Measurements from ENCODE around the gene AGXT.

Gene AGXT

GRCh38 chr2:240886678-240887609 lies 18.3 kb downstream of the AGXT start:
- Histone ChIP-seq H3K9ac (ENCODE audit: low read depth in 1 of 2, low read length in 2 of 2) (no peak overlapping the region), H3K27me3 (ENCODE audit: control insufficient read depth in 1 of 2, insufficient read depth in 2 of 2, low read length in 2 of 2) (no peaks in the 10 kb centered on the region), H3K9me3 (ENCODE audit: control insufficient read depth in 1 of 2, low read length in 2 of 2) (no peaks in the 10 kb centered on the region), H3K4me1 (ENCODE audit: control insufficient read depth in 1 of 2, insufficient read depth in 2 of 2, low read length in 2 of 2) (peaks cover 13 to 22% of the 10 kb centered on the region in 2 donors), H3K4me3 (ENCODE audit: low read depth in 1 of 2, low read length in 2 of 2) (no peak overlapping the region), H3K27ac (ENCODE audit: low read depth, low read length) (no peak overlapping the region), H3K36me3 (ENCODE audit: control insufficient read depth in 1 of 2, insufficient read depth in 2 of 2, low read length in 2 of 2) (no peaks in the 10 kb centered on the region)

DNA sequence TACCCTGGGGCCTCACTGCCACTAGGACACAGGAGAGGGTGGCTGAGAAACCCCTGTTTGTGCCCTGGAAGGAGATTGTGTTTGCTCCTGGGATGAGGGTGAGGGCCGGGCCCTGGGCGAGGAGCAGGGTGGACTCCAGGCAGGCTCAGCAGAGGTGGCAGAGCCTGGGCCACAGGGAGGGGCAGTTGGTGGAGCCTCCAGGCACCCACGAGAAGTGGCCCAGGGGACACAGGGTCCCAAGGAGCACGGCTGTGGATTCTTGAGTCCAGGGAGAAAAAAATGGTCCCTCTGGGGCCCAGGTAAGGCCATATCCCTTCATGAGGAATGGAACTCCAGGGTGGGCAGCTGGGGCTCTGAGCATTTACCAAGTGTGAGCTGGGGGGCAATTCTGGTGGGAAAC lies 19.0 kb downstream of the AGXT start:
- no peak overlapping the region for H3K27ac ChIP-seq (ENCODE audit: low read depth, low read length)
- H3K36me3 ChIP-seq (ENCODE audit: control insufficient read depth in 1 of 2, insufficient read depth in 2 of 2, low read length in 2 of 2), result no peaks in the 10 kb centered on the region
- no peak overlapping the region for H3K9ac ChIP-seq (ENCODE audit: low read depth in 1 of 2, low read length in 2 of 2)
- no peaks in the 10 kb centered on the region for H3K27me3 ChIP-seq (ENCODE audit: control insufficient read depth in 1 of 2, insufficient read depth in 2 of 2, low read length in 2 of 2)
- no peak overlapping the region for H3K4me3 ChIP-seq (ENCODE audit: low read depth in 1 of 2, low read length in 2 of 2)
- H3K9me3 ChIP-seq (ENCODE audit: control insufficient read depth in 1 of 2, low read length in 2 of 2), result no peaks in the 10 kb centered on the region
- H3K4me1 ChIP-seq (ENCODE audit: control insufficient read depth in 1 of 2, insufficient read depth in 2 of 2, low read length in 2 of 2), result peaks cover 13 to 26% of the 10 kb centered on the region in 2 donors

DNA sequence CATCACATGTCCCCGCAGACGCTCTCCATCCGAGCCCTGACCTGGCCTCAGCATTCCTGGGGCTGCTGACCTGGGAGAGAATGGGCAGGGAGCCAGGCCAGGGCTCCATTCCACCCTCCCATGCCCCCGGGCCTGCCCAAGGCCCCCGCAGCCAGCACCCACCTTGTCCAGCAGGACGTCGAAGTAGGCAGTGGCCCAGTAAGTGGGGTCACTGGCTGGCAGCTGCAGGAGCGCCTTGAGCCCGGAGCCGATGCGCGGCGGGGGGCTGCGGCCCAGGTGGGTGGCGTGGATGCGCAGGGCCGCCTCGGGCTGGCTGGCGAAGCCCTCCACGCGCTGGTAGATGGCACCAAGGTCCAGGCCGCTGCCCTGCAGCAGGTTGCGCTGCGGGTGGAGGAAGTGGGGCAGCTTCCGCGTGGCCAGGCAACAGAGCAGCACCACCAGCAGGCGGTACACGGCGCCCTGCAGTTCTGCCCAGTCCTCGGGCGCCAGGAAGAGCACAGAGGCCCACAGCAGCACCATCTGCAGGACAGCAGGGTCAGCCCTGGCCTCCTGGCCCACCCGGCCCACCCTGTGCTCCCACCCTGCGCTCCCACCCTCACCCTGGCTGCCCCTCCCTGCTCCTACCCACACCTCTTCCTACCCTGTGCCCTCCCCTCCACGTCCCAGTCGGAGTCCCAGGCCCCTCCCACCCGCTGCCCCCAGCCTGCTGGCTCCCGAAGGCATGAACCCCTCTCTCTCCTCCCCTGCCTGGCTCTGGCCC lies 19.7 kb downstream of the AGXT start:
- Histone ChIP-seq H3K36me3 (ENCODE audit: control insufficient read depth in 1 of 2, insufficient read depth in 2 of 2, low read length in 2 of 2) (no peaks in the 10 kb centered on the region), H3K4me1 (ENCODE audit: control insufficient read depth in 1 of 2, insufficient read depth in 2 of 2, low read length in 2 of 2) (peaks cover 15 to 27% of the 10 kb centered on the region in 2 donors), H3K27ac (ENCODE audit: low read depth, low read length) (no peak overlapping the region), H3K27me3 (ENCODE audit: control insufficient read depth in 1 of 2, insufficient read depth in 2 of 2, low read length in 2 of 2) (no peaks in the 10 kb centered on the region), H3K9me3 (ENCODE audit: control insufficient read depth in 1 of 2, low read length in 2 of 2) (no peaks in the 10 kb centered on the region), H3K4me3 (ENCODE audit: low read depth in 1 of 2, low read length in 2 of 2) (no peak overlapping the region), H3K9ac (ENCODE audit: low read depth in 1 of 2, low read length in 2 of 2) (no peak overlapping the region)

DNA sequence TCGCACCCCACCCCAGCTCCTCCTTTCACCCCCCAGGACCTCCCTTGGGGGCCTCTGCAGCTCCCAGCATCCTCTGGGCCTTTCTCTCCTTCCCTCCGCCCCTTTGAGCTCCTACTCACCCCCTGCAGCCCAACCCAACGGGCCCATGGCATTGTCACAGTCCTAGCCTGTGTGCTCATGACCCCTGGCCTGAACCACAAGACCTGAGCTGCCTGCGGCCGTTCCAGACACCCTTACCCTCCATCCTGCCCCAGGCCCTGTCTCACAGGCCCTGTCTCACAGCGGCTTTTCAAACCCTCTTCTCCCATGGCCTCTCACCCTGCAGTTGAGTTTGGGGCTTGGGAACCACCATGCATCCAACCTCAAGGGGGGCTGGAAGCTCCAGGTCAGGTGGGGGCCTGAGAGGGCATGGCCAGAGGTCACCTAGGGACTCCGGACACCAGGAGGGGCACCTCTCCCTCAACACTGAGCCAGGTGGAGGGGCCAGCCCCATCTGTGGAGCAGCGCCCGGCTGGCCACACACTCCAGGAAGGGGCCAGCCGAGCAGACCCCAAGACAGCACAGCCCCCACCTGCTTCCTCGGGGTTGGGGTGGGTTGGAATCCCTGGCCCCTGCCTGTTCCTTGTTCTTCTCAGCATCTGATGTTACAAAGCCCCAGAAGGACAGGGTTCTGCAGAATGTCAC lies 20.4 kb downstream of the AGXT start:
- no peak overlapping the region for H3K9ac ChIP-seq (ENCODE audit: low read depth in 1 of 2, low read length in 2 of 2)
- no peak overlapping the region for H3K27ac ChIP-seq (ENCODE audit: low read depth, low read length)
- no peaks in the 10 kb centered on the region for H3K27me3 ChIP-seq (ENCODE audit: control insufficient read depth in 1 of 2, insufficient read depth in 2 of 2, low read length in 2 of 2)
- no peaks in the 10 kb centered on the region for H3K36me3 ChIP-seq (ENCODE audit: control insufficient read depth in 1 of 2, insufficient read depth in 2 of 2, low read length in 2 of 2)
- no peak overlapping the region for H3K4me3 ChIP-seq (ENCODE audit: low read depth in 1 of 2, low read length in 2 of 2)
- H3K9me3 ChIP-seq (ENCODE audit: control insufficient read depth in 1 of 2, low read length in 2 of 2), result no peaks in the 10 kb centered on the region
- H3K4me1 ChIP-seq (ENCODE audit: control insufficient read depth in 1 of 2, insufficient read depth in 2 of 2, low read length in 2 of 2), result peaks cover 21 to 32% of the 10 kb centered on the region in 2 donors

DNA sequence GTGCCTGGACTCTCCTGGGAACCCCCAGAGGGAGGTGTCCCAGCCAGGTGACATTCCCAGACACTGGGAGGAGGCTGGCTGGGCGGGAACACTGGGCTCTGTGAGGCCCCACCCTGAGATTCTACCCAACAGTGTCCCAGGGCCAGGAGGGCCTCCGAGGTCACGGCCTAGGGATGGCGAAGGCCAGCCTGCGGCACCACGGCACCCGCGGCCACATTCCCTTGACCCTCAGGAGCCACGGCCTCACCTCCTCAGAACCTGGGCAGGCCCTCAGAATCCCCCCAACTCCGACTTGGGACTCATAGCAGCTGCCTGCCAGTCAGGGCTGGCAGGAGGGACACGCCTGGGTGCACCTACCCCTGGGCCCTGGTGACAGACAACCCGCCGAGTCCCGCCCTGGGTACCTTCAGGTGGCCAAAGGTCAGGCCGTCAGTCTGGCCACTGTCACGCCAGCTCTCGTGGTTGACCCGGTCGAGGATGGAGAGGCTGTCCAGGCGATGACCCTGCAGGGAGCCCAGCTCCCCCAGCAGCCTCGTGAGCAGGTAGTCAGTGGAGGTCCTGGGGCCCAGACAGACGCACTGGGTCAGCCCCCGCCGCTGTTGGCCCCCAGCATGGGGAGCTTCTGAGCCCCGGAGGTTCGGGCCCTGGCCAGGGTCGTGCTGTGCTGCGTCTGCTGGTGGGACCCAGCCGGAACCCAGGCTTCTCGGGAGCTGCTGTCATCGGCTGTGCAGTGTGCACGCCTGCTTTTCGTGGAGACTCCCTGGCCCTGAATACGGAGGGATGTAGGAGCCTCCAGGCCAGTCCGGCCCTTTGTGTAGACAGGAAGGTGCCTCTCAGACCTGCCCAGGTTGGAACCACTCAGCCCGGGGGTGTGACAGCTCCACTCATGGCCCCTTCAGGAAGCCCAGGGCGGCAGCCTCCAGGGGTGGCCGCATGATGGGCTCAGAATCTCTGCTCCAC lies 21.3 kb downstream of the AGXT start:
- no peaks in the 10 kb centered on the region for H3K9me3 ChIP-seq (ENCODE audit: control insufficient read depth in 1 of 2, low read length in 2 of 2)
- no peak overlapping the region for H3K9ac ChIP-seq (ENCODE audit: low read depth in 1 of 2, low read length in 2 of 2)
- H3K4me3 ChIP-seq (ENCODE audit: low read depth in 1 of 2, low read length in 2 of 2), result no peak overlapping the region
- no peaks in the 10 kb centered on the region for H3K36me3 ChIP-seq (ENCODE audit: control insufficient read depth in 1 of 2, insufficient read depth in 2 of 2, low read length in 2 of 2)
- no peaks in the 10 kb centered on the region for H3K27me3 ChIP-seq (ENCODE audit: control insufficient read depth in 1 of 2, insufficient read depth in 2 of 2, low read length in 2 of 2)
- no peak overlapping the region for H3K27ac ChIP-seq (ENCODE audit: low read depth, low read length)
- peaks cover 22 to 35% of the 10 kb centered on the region in 2 donors for H3K4me1 ChIP-seq (ENCODE audit: control insufficient read depth in 1 of 2, insufficient read depth in 2 of 2, low read length in 2 of 2)

GRCh38 chr2:240890691-240891090 lies 22.1 kb downstream of the AGXT start:
- Histone ChIP-seq H3K4me3 (ENCODE audit: low read depth in 1 of 2, low read length in 2 of 2) (no peak overlapping the region), H3K27me3 (ENCODE audit: control insufficient read depth in 1 of 2, insufficient read depth in 2 of 2, low read length in 2 of 2) (no peaks in the 10 kb centered on the region), H3K36me3 (ENCODE audit: control insufficient read depth in 1 of 2, insufficient read depth in 2 of 2, low read length in 2 of 2) (no peaks in the 10 kb centered on the region), H3K9ac (ENCODE audit: low read depth in 1 of 2, low read length in 2 of 2) (no peak overlapping the region), H3K9me3 (ENCODE audit: control insufficient read depth in 1 of 2, low read length in 2 of 2) (no peaks in the 10 kb centered on the region), H3K27ac (ENCODE audit: low read depth, low read length) (no peak overlapping the region), H3K4me1 (ENCODE audit: control insufficient read depth in 1 of 2, insufficient read depth in 2 of 2, low read length in 2 of 2) (peaks cover 30 to 43% of the 10 kb centered on the region in 2 donors)

DNA sequence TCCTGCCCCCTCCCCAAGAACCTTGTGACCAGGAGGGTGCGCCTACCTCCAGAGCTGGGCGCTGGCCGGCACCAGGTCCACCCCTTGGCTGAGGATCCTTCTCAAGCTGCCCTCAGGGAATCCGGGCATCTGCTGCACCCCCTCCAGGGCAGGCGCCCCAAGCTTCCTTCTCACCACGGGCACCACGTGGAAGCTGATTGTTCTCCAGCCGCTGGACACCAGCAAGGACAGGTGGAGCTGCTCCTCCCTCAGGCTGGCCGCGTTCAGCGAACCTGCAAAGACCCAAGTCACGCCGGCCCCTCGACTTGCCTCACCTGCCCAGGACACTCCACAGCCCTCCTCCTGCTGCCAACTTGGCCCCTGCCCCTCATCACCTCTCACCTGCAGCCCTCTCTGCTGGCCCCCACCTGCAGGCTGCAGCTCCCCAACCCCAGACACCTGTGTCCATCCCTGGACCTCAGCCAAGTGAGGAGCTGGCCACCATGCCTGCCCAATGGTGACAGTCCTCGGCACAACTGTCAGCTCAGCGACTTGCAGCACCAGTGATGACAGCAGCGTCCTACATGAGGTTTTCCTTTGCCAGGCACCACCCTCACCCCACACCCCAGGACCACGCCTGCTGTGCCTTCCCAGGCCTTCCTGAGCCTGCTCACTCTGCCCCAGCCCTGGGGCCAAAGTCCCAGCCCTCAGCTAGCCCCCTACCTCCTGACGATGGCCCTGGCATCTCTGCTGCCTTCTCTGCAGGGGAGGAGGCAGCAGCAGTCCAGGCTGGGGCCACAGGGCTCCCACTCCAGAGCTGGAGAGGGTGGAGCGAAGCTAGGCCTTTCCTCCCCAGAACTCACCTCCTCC lies 23.1 kb downstream of the AGXT start:
- Histone ChIP-seq H3K9me3 (ENCODE audit: control insufficient read depth in 1 of 2, low read length in 2 of 2) (no peaks in the 10 kb centered on the region), H3K4me3 (ENCODE audit: low read depth in 1 of 2, low read length in 2 of 2) (no peak overlapping the region), H3K9ac (ENCODE audit: low read depth in 1 of 2, low read length in 2 of 2) (no peak overlapping the region), H3K4me1 (ENCODE audit: control insufficient read depth in 1 of 2, insufficient read depth in 2 of 2, low read length in 2 of 2) (peaks cover 34 to 51% of the 10 kb centered on the region in 2 donors), H3K36me3 (ENCODE audit: control insufficient read depth in 1 of 2, insufficient read depth in 2 of 2, low read length in 2 of 2) (no peaks in the 10 kb centered on the region), H3K27me3 (ENCODE audit: control insufficient read depth in 1 of 2, insufficient read depth in 2 of 2, low read length in 2 of 2) (no peaks in the 10 kb centered on the region), H3K27ac (ENCODE audit: low read depth, low read length) (no peak overlapping the region)

- Histone ChIP-seq H3K9ac (ENCODE audit: low read depth in 1 of 2, low read length in 2 of 2) (no peak overlapping the region), H3K27me3 (ENCODE audit: control insufficient read depth in 1 of 2, insufficient read depth in 2 of 2, low read length in 2 of 2) (no peaks in the 10 kb centered on the region), H3K4me1 (ENCODE audit: control insufficient read depth in 1 of 2, insufficient read depth in 2 of 2, low read length in 2 of 2) (peaks cover 36 to 53% of the 10 kb centered on the region in 2 donors), H3K4me3 (ENCODE audit: low read depth in 1 of 2, low read length in 2 of 2) (no peak overlapping the region), H3K9me3 (ENCODE audit: control insufficient read depth in 1 of 2, low read length in 2 of 2) (no peaks in the 10 kb centered on the region), H3K36me3 (ENCODE audit: control insufficient read depth in 1 of 2, insufficient read depth in 2 of 2, low read length in 2 of 2) (no peaks in the 10 kb centered on the region), H3K27ac (ENCODE audit: low read depth, low read length) (no peak overlapping the region)
Measured at GRCh38 chr2:240892356-240892755, 23.7 kb downstream of the AGXT start.

DNA sequence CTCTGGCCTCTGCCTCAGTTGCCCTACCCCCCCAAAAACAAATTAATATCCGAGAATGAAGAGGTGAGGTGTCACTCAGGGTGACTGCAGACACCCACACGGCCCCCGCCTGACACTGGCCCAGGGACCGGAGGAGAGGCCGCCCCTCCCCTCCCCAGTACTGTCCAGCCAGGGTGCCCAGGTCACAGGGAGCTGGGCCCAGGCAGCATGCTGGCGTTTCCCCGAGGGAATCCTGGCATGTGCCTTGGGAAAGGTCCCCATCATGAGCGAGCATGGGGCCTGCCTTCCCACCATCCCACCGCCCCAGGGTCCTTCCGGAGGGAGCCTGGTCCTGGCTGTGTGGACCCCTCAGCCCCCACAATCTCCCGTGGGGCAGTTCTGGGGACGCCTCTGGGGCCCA lies 24.3 kb downstream of the AGXT start:
- no peak overlapping the region for H3K9ac ChIP-seq (ENCODE audit: low read depth in 1 of 2, low read length in 2 of 2)
- H3K4me1 ChIP-seq (ENCODE audit: control insufficient read depth in 1 of 2, insufficient read depth in 2 of 2, low read length in 2 of 2), result peaks cover 38 to 53% of the 10 kb centered on the region in 2 donors
- no peaks in the 10 kb centered on the region for H3K27me3 ChIP-seq (ENCODE audit: control insufficient read depth in 1 of 2, insufficient read depth in 2 of 2, low read length in 2 of 2)
- no peak overlapping the region for H3K4me3 ChIP-seq (ENCODE audit: low read depth in 1 of 2, low read length in 2 of 2)
- H3K36me3 ChIP-seq (ENCODE audit: control insufficient read depth in 1 of 2, insufficient read depth in 2 of 2, low read length in 2 of 2), result no peaks in the 10 kb centered on the region
- no peak overlapping the region for H3K27ac ChIP-seq (ENCODE audit: low read depth, low read length)
- H3K9me3 ChIP-seq (ENCODE audit: control insufficient read depth in 1 of 2, low read length in 2 of 2), result no peaks in the 10 kb centered on the region
